Effector memory CD8-positive, alpha-beta T cell (primary cell): ENCODE data around the gene ADGRA3.

Experiments used
- ATAC-seq: fragments of 150-1000 bp; cut with Tn5 transposase; replicated peaks from 2 replicates; pipeline ENCODE4 v1.10.0; 2021; ENCODE audit warnings: mild to moderate bottlenecking, moderate library complexity
- DNase-seq, 3 experiments: peaks; one replicate each; pipeline ENCODE4 v3.0.0; 2021
- H3K27ac Mint-ChIP-seq, 2 donors: one replicate each; pipeline ENCODE4 v1.8.0; 2022; ENCODE audit warnings: mild to moderate bottlenecking in 2 of 2, mixed read lengths in 2 of 2, moderate library complexity in 2 of 2
- H3K27me3 Mint-ChIP-seq, 2 donors: one replicate each; pipeline ENCODE4 v1.8.0; 2022; ENCODE audit warnings: mixed read lengths in 2 of 2
- H3K36me3 Mint-ChIP-seq: one replicate; pipeline ENCODE4 v1.8.0; 2022; ENCODE audit warnings: mild to moderate bottlenecking, moderate library complexity, mixed read lengths; ENCODE audit not compliant: insufficient read depth
- H3K4me1 Mint-ChIP-seq, 2 donors: one replicate each; pipeline ENCODE4 v1.8.0; 2022; ENCODE audit warnings: low read depth in 2 of 2, mixed read lengths in 2 of 2
- H3K4me3 Mint-ChIP-seq, 2 donors: one replicate each; pipeline ENCODE4 v1.8.0; 2022; ENCODE audit warnings: mild to moderate bottlenecking in 2 of 2, mixed read lengths in 2 of 2, moderate library complexity in 2 of 2
- H3K9me3 Mint-ChIP-seq, 2 donors: one replicate each; pipeline ENCODE4 v1.8.0; 2022; ENCODE audit warnings: mixed read lengths in 2 of 2

The ADGRA3 gene

GRCh38 chr4:22435652-22436051 lies 80.2 kb downstream of the ADGRA3 start:
- ATAC-seq (no peak), DNase-seq (no peak)
- Mint-ChIP-seq H3K27me3 (no peaks in the 10 kb centered on the region), H3K36me3 (no peaks in the 10 kb centered on the region), H3K4me3 (no peak overlapping the region), H3K9me3 (peaks cover 4 to 5% of the 10 kb centered on the region in 2 donors), H3K27ac (no peak overlapping the region), H3K4me1 (no peaks in the 10 kb centered on the region)

GRCh38 chr4:22434895-22435294 lies 81.0 kb downstream of the ADGRA3 start:
- no peaks in the 10 kb centered on the region for H3K27me3 Mint-ChIP-seq
- no peak for DNase-seq

GRCh38 chr4:22430626-22431025 lies 85.2 kb downstream of the ADGRA3 start:
- no peaks in the 10 kb centered on the region for H3K4me1 Mint-ChIP-seq

More at GRCh38 chr4:22434895-22435294, 81.0 kb downstream of the ADGRA3 start:
- Mint-ChIP-seq H3K4me3 (no peak overlapping the region), H3K27ac (no peak overlapping the region), H3K36me3 (no peaks in the 10 kb centered on the region), H3K9me3 (peaks cover 5% of the 10 kb centered on the region in 2 donors), H3K4me1 (no peaks in the 10 kb centered on the region)
- ATAC-seq, result no peak

GRCh38 chr4:22428441-22428840 lies 87.4 kb downstream of the ADGRA3 start:
- ATAC-seq (no peak), DNase-seq (no peak)
- Mint-ChIP-seq H3K27ac (no peak overlapping the region), H3K4me1 (no peaks in the 10 kb centered on the region), H3K27me3 (no peaks in the 10 kb centered on the region), H3K4me3 (no peak overlapping the region), H3K36me3 (no peaks in the 10 kb centered on the region), H3K9me3 (peaks cover 7 to 15% of the 10 kb centered on the region in 2 donors)

More at GRCh38 chr4:22430626-22431025, 85.2 kb downstream of the ADGRA3 start:
- no peak for ATAC-seq
- peaks cover 3 to 7% of the 10 kb centered on the region in 2 donors for H3K9me3 Mint-ChIP-seq
- no peak overlapping the region for H3K27ac Mint-ChIP-seq
- no peak for DNase-seq
- H3K27me3 Mint-ChIP-seq, result no peaks in the 10 kb centered on the region
- H3K36me3 Mint-ChIP-seq, result no peaks in the 10 kb centered on the region
- no peak overlapping the region for H3K4me3 Mint-ChIP-seq

GRCh38 chr4:22427675-22428074 lies 88.2 kb downstream of the ADGRA3 start:
- Mint-ChIP-seq H3K4me3 (no peak overlapping the region), H3K9me3 (peaks cover 7 to 17% of the 10 kb centered on the region in 2 donors), H3K4me1 (no peaks in the 10 kb centered on the region), H3K27ac (no peak overlapping the region), H3K36me3 (no peaks in the 10 kb centered on the region), H3K27me3 (no peaks in the 10 kb centered on the region)
- DNase-seq, result no peak
- ATAC-seq, result no peak

GRCh38 chr4:22420291-22420690 lies 95.6 kb downstream of the ADGRA3 start:
- no peak for ATAC-seq
- no peak for DNase-seq
- Mint-ChIP-seq H3K27ac (no peak overlapping the region), H3K9me3 (peaks cover 10 to 31% of the 10 kb centered on the region in 2 donors), H3K36me3 (no peaks in the 10 kb centered on the region), H3K27me3 (no peaks in the 10 kb centered on the region), H3K4me3 (no peak overlapping the region), H3K4me1 (peaks cover 0 to 2% of the 10 kb centered on the region in 2 donors)

GRCh38 chr4:22417408-22417807 lies 98.5 kb downstream of the ADGRA3 start:
- ATAC-seq, result no peak
- Mint-ChIP-seq H3K4me1 (peaks cover 0 to 2% of the 10 kb centered on the region in 2 donors), H3K27ac (no peak overlapping the region), H3K4me3 (no peak overlapping the region), H3K27me3 (no peaks in the 10 kb centered on the region), H3K9me3 (peaks cover 5 to 20% of the 10 kb centered on the region in 2 donors), H3K36me3 (no peaks in the 10 kb centered on the region)
- DNase-seq, result no peak

GRCh38 chr4:22416403-22416802 lies 99.5 kb downstream of the ADGRA3 start:
- DNase-seq, result no peak
- no peak overlapping the region for H3K27ac Mint-ChIP-seq

GRCh38 chr4:22414833-22415232 lies 101.0 kb downstream of the ADGRA3 start:
- Mint-ChIP-seq H3K4me1 (peaks cover 0 to 2% of the 10 kb centered on the region in 2 donors), H3K9me3 (peaks cover 5 to 11% of the 10 kb centered on the region in 2 donors), H3K27me3 (no peaks in the 10 kb centered on the region), H3K4me3 (no peak overlapping the region), H3K36me3 (no peaks in the 10 kb centered on the region), H3K27ac (no peak overlapping the region)
- no peak for ATAC-seq
- no peak for DNase-seq

More at GRCh38 chr4:22416403-22416802, 99.5 kb downstream of the ADGRA3 start:
- H3K27me3 Mint-ChIP-seq, result no peaks in the 10 kb centered on the region
- peaks cover 5 to 18% of the 10 kb centered on the region in 2 donors for H3K9me3 Mint-ChIP-seq
- ATAC-seq, result no peak
- no peaks in the 10 kb centered on the region for H3K36me3 Mint-ChIP-seq
- peaks cover 0 to 2% of the 10 kb centered on the region in 2 donors for H3K4me1 Mint-ChIP-seq
- no peak overlapping the region for H3K4me3 Mint-ChIP-seq

GRCh38 chr4:22413471-22413870 lies 102.4 kb downstream of the ADGRA3 start:
- H3K9me3 Mint-ChIP-seq, result peaks cover 5 to 7% of the 10 kb centered on the region in 2 donors
- H3K27me3 Mint-ChIP-seq, result no peaks in the 10 kb centered on the region
- no peak for ATAC-seq
- DNase-seq, result no peak
- peaks cover 0 to 2% of the 10 kb centered on the region in 2 donors for H3K4me1 Mint-ChIP-seq
- H3K4me3 Mint-ChIP-seq, result no peak overlapping the region
- no peaks in the 10 kb centered on the region for H3K36me3 Mint-ChIP-seq
- no peak overlapping the region for H3K27ac Mint-ChIP-seq

GRCh38 chr4:22412013-22412412 lies 103.9 kb downstream of the ADGRA3 start:
- Mint-ChIP-seq H3K27ac (no peak overlapping the region), H3K9me3 (no peaks in the 10 kb centered on the region), H3K4me3 (no peak overlapping the region), H3K36me3 (no peaks in the 10 kb centered on the region), H3K4me1 (no peaks in the 10 kb centered on the region), H3K27me3 (no peaks in the 10 kb centered on the region)
- ATAC-seq (no peak), DNase-seq (no peak)

GRCh38 chr4:22410645-22411247 lies 105.1 kb downstream of the ADGRA3 start:
- DNase-seq (no peak), ATAC-seq (no peak)
- H3K27ac Mint-ChIP-seq, result no peak overlapping the region
- no peaks in the 10 kb centered on the region for H3K27me3 Mint-ChIP-seq
- no peak overlapping the region for H3K4me3 Mint-ChIP-seq
- H3K4me1 Mint-ChIP-seq, result no peaks in the 10 kb centered on the region
- peaks cover 0 to 5% of the 10 kb centered on the region in 2 donors for H3K9me3 Mint-ChIP-seq
- H3K36me3 Mint-ChIP-seq, result no peaks in the 10 kb centered on the region

GRCh38 chr4:22408474-22408873 lies 107.4 kb downstream of the ADGRA3 start:
- H3K4me3 Mint-ChIP-seq, result no peak overlapping the region
- DNase-seq (no peak), ATAC-seq (no peak)
- H3K27me3 Mint-ChIP-seq, result no peaks in the 10 kb centered on the region
- H3K36me3 Mint-ChIP-seq, result no peaks in the 10 kb centered on the region
- no peaks in the 10 kb centered on the region for H3K4me1 Mint-ChIP-seq
- H3K9me3 Mint-ChIP-seq, result peaks cover 0 to 14% of the 10 kb centered on the region in 2 donors
- no peak overlapping the region for H3K27ac Mint-ChIP-seq

- no peaks in the 10 kb centered on the region for H3K4me1 Mint-ChIP-seq
- no peaks in the 10 kb centered on the region for H3K27me3 Mint-ChIP-seq
- no peak for ATAC-seq
- H3K4me3 Mint-ChIP-seq, result no peak overlapping the region
- H3K36me3 Mint-ChIP-seq, result no peaks in the 10 kb centered on the region
- no peak for DNase-seq
- H3K9me3 Mint-ChIP-seq, result peaks cover 0 to 14% of the 10 kb centered on the region in 2 donors
- no peak overlapping the region for H3K27ac Mint-ChIP-seq
Observed at GRCh38 chr4:22407361-22407760, 108.5 kb downstream of the ADGRA3 start.
